Smooth muscle cell (in vitro differentiated cells): ENCODE data around the gene PYDC2. TPM values are rescaled to one million over a fixed set of nuclear protein-coding genes. Genes with fewer than 3 reads are reported as not detected.

Experiments used
- DNase-seq: peaks from one replicate; lab custom pipeline; 2025; ENCODE audit not compliant: unreplicated experiment; lab: John Stamatoyannopoulos, UW
- H2AFZ ChIP-seq: fragments of 200-600 bp; sonication (generic); 2 replicates; pipeline ENCODE4 v1.6.0; 2016; ENCODE audit warnings: antibody characterized with exemption, low read depth, mild to moderate bottlenecking
- H3F3A ChIP-seq: fragments of 200-600 bp; sonication (generic); 2 replicates; pipeline ENCODE4 v1.6.0; 2017; ENCODE audit warnings: antibody characterized with exemption, low read depth
- H3K27ac ChIP-seq: fragments of 200-600 bp; sonication (generic); 2 replicates; pipeline ENCODE4 v1.5.1; 2016; ENCODE audit warnings: low read depth, mild to moderate bottlenecking
- H3K27me3 ChIP-seq: fragments of 200-600 bp; sonication (generic); 2 replicates; pipeline ENCODE4 v1.6.1; 2016; ENCODE audit warnings: low read depth, mild to moderate bottlenecking
- H3K36me3 ChIP-seq: fragments of 200-600 bp; sonication (generic); 2 replicates; pipeline ENCODE4 v1.5.1; 2016; ENCODE audit warnings: low read depth
- H3K4me1 ChIP-seq: fragments of 200-600 bp; sonication (generic); 2 replicates; pipeline ENCODE4 v1.5.1; 2016; ENCODE audit warnings: low read depth
- H3K4me2 ChIP-seq: fragments of 200-600 bp; sonication (generic); 2 replicates; pipeline ENCODE4 v1.6.0; 2016; ENCODE audit warnings: mild to moderate bottlenecking
- H3K4me3 ChIP-seq: fragments of 200-600 bp; sonication (generic); 2 replicates; pipeline ENCODE4 v1.5.1; 2016; ENCODE audit warnings: mild to moderate bottlenecking
- H3K79me2 ChIP-seq: fragments of 200-600 bp; sonication (generic); 2 replicates; pipeline ENCODE4 v1.6.0; 2016; ENCODE audit warnings: low read depth, mild to moderate bottlenecking
- H3K9ac ChIP-seq: fragments of 200-600 bp; sonication (generic); 2 replicates; pipeline ENCODE4 v1.6.0; 2016; ENCODE audit warnings: low read depth
- H3K9me3 ChIP-seq: fragments of 200-600 bp; sonication (generic); replicated peaks from 2 replicates; pipeline ENCODE4 v1.5.1; 2016; ENCODE audit warnings: low read depth
- H4K20me1 ChIP-seq: fragments of 200-600 bp; sonication (generic); 2 replicates; pipeline ENCODE4 v1.6.0; 2016; ENCODE audit warnings: low read depth
- CTCF ChIP-seq: fragments of 200-600 bp; sonication (generic); IDR thresholded peaks from 2 replicates; pipeline ENCODE4 v1.5.1; 2017; ENCODE audit warnings: borderline replicate concordance, mild to moderate bottlenecking, antibody characterized with exemption; ENCODE audit not compliant: insufficient read depth, poor library complexity, severe bottlenecking
- WGBS: methylation state at CpG from one replicate; pipeline ENCODE4 v1.1.7; 2016; ENCODE audit warnings: low lambda C conversion rate; 5-methylcytosine and 5-hydroxymethylcytosine counted together
- polyA plus RNA-seq: library from polyadenylated mRNA; unstranded; fragments of >200 nt; fragmentation: Nextera tagmentation; extraction: Ambion mirVana; gene quantifications from 2 replicates; pipeline ENCODE4 v1.2.1, GENCODE V29; 2016
- total RNA-seq: library from RNA; depleted of rRNA; stranded (reverse); fragments of >200 nt; gene quantifications from 2 replicates; pipeline ENCODE4 v1.2.3, GENCODE V29; 2014

PYDC2 gene
- total and polyA plus RNA-seq, 2 experiments from 2014 or later: not detected

GRCh38 chr3:191493336-191493735, 32.4 kb downstream of the PYDC2 start:
- Histone ChIP-seq H2AFZ (no peak overlapping the region), H3F3A (no peaks in the 10 kb centered on the region), H3K9me3 (no peaks in the 10 kb centered on the region), H3K27me3 (no peaks in the 10 kb centered on the region), H3K4me1 (peaks cover 6% of the 10 kb centered on the region), H3K9ac (no peak overlapping the region), H3K79me2 (no peaks in the 10 kb centered on the region), H4K20me1 (no peaks in the 10 kb centered on the region), H3K27ac (no peak overlapping the region), H3K4me2 (no peak overlapping the region), H3K36me3 (no peaks in the 10 kb centered on the region), H3K4me3 (no peak overlapping the region)
- DNase-seq: no peak
- TF ChIP-seq CTCF: no peak

- TF ChIP-seq CTCF: no peak
- no peaks in the 10 kb centered on the region for H3K4me1 ChIP-seq
- no peaks in the 10 kb centered on the region for H3K27me3 ChIP-seq
- H3K79me2 ChIP-seq: no peaks in the 10 kb centered on the region
- peak overlapping the region; percentile 7 for H3K4me3 ChIP-seq
- H3K36me3 ChIP-seq: no peaks in the 10 kb centered on the region
- no peak overlapping the region for H3K27ac ChIP-seq
- no peaks in the 10 kb centered on the region for H3F3A ChIP-seq
- peak overlapping the region; percentile 21 for H3K4me2 ChIP-seq
- H3K9me3 ChIP-seq: no peaks in the 10 kb centered on the region
- WGBS: 63% methylated on average over 20 of the region's 20 CpGs
- H3K9ac ChIP-seq: no peak overlapping the region
- H2AFZ ChIP-seq: no peak overlapping the region
- peak; percentile 2 for DNase-seq
- H4K20me1 ChIP-seq: no peaks in the 10 kb centered on the region
Measured at GRCh38 chr3:191499307-191500080, 38.5 kb downstream of the PYDC2 start.

- Histone ChIP-seq H3K4me2 (no peak overlapping the region), H3K4me3 (no peak overlapping the region), H3K4me1 (no peaks in the 10 kb centered on the region), H3K27me3 (no peaks in the 10 kb centered on the region), H3F3A (no peaks in the 10 kb centered on the region), H2AFZ (no peak overlapping the region), H4K20me1 (no peaks in the 10 kb centered on the region), H3K36me3 (no peaks in the 10 kb centered on the region), H3K9me3 (no peaks in the 10 kb centered on the region), H3K27ac (no peak overlapping the region), H3K79me2 (no peaks in the 10 kb centered on the region), H3K9ac (no peak overlapping the region)
- no peak for TF ChIP-seq CTCF
- 97% methylated on average over 5 of the region's 5 CpGs for WGBS
- no peak for DNase-seq
Measured at GRCh38 chr3:191500892-191501291, 39.9 kb downstream of the PYDC2 start.

- no peak overlapping the region for H3K27ac ChIP-seq
- no peaks in the 10 kb centered on the region for H4K20me1 ChIP-seq
- no peak overlapping the region for H3K4me3 ChIP-seq
- DNase-seq: no peak
- no peaks in the 10 kb centered on the region for H3K4me1 ChIP-seq
- no peak overlapping the region for H2AFZ ChIP-seq
- no peaks in the 10 kb centered on the region for H3K27me3 ChIP-seq
- 72% methylated on average over 3 of the region's 3 CpGs for WGBS
- no peaks in the 10 kb centered on the region for H3K36me3 ChIP-seq
- no peak overlapping the region for H3K9ac ChIP-seq
- no peaks in the 10 kb centered on the region for H3K9me3 ChIP-seq
- H3F3A ChIP-seq: no peaks in the 10 kb centered on the region
- H3K4me2 ChIP-seq: no peak overlapping the region
- TF ChIP-seq CTCF: peak; percentile 34
- H3K79me2 ChIP-seq: no peaks in the 10 kb centered on the region
Measured at GRCh38 chr3:191502583-191502982, 41.6 kb downstream of the PYDC2 start.
